Activated naive CD8-positive, alpha-beta T cell treated with anti-CD3 and anti-CD28 coated beads, Interleukin-2, amount 10 ng/mL, durations not matched to agents 7 days and 5 days (primary cell): ENCODE data around the gene DPT. TPM values are rescaled to one million over a fixed set of nuclear protein-coding genes. Genes with fewer than 3 reads are reported as not detected.

Experiments
- ATAC-seq: fragments of 150-1000 bp; cut with Tn5 transposase; one replicate; pipeline ENCODE4 v1.10.0; 2021; ENCODE audit warnings: low read depth, moderate library complexity
- POLR2A ChIA-PET: fragments of 350-600 bp; sonication (Branson Sonifier 250); formaldehyde crosslinking; loops from one replicate; lab custom pipeline; 2021; ENCODE audit warnings: antibody characterized with exemption; lab: Charles Lee
- DNase-seq: peaks from one replicate; pipeline ENCODE4 v3.0.0; 2021
- H3K27ac Mint-ChIP-seq: one replicate; pipeline ENCODE4 v1.8.0; 2022; ENCODE audit warnings: mild to moderate bottlenecking, mixed read lengths
- H3K27me3 Mint-ChIP-seq: one replicate; pipeline ENCODE4 v1.8.0; 2022; ENCODE audit warnings: mild to moderate bottlenecking, moderate library complexity, mixed read lengths
- H3K36me3 Mint-ChIP-seq: one replicate; pipeline ENCODE4 v1.8.0; 2021; ENCODE audit warnings: mild to moderate bottlenecking, mixed read lengths
- H3K4me1 Mint-ChIP-seq: one replicate; pipeline ENCODE4 v1.8.0; 2021; ENCODE audit warnings: mixed read lengths
- H3K4me3 Mint-ChIP-seq: one replicate; pipeline ENCODE4 v1.8.0; 2022; ENCODE audit warnings: mild to moderate bottlenecking, moderate library complexity, mixed read lengths
- H3K9me3 Mint-ChIP-seq: one replicate; pipeline ENCODE4 v1.8.0; 2021; ENCODE audit warnings: mixed read lengths
- total RNA-seq, 2 experiments: library from RNA; stranded (reverse); gene quantifications; one replicate each; pipeline ENCODE4 v1.2.3, GENCODE V29; 2021

The DPT gene
- total RNA-seq, 2 experiments from 2014 or later: not detected

GRCh38 chr1:168731244-168731953 lies 2.4 kb upstream of the DPT start:
- Mint-ChIP-seq H3K27ac (no peak overlapping the region), H3K9me3 (no peaks in the 10 kb centered on the region), H3K4me3 (no peak overlapping the region), H3K4me1 (no peaks in the 10 kb centered on the region), H3K36me3 (no peaks in the 10 kb centered on the region), H3K27me3 (peaks cover 12% of the 10 kb centered on the region)
- no peak for DNase-seq
- POLR2A ChIA-PET: no interaction called here
- no peak for ATAC-seq

- POLR2A ChIA-PET: no interaction called here
- H3K4me1 Mint-ChIP-seq: peaks cover 1% of the 10 kb centered on the region
- ATAC-seq (no peak), DNase-seq (no peak)
- H3K4me3 Mint-ChIP-seq: no peak overlapping the region
- no peaks in the 10 kb centered on the region for H3K9me3 Mint-ChIP-seq
- no peak overlapping the region for H3K27ac Mint-ChIP-seq
- peaks cover 15% of the 10 kb centered on the region for H3K27me3 Mint-ChIP-seq
- no peaks in the 10 kb centered on the region for H3K36me3 Mint-ChIP-seq
These were observed 398 bp upstream of the DPT start for GRCh38 chr1:168729405-168729802.

GRCh38 chr1:168726719-168727118 lies 2.3 kb downstream of the DPT start:
- no peak for DNase-seq
- H3K27ac Mint-ChIP-seq: no peak overlapping the region
- no peak overlapping the region for H3K4me3 Mint-ChIP-seq
- POLR2A ChIA-PET: interaction anchor here (0.7 kb wide), 1 partner anchor 14 kb away, joined by 3 read pairs; no protein-coding TSS in a partner anchor
- H3K9me3 Mint-ChIP-seq: no peaks in the 10 kb centered on the region
- peaks cover 1% of the 10 kb centered on the region for H3K4me1 Mint-ChIP-seq
- peaks cover 18% of the 10 kb centered on the region for H3K27me3 Mint-ChIP-seq
- no peak for ATAC-seq
- H3K36me3 Mint-ChIP-seq: no peaks in the 10 kb centered on the region

DNA sequence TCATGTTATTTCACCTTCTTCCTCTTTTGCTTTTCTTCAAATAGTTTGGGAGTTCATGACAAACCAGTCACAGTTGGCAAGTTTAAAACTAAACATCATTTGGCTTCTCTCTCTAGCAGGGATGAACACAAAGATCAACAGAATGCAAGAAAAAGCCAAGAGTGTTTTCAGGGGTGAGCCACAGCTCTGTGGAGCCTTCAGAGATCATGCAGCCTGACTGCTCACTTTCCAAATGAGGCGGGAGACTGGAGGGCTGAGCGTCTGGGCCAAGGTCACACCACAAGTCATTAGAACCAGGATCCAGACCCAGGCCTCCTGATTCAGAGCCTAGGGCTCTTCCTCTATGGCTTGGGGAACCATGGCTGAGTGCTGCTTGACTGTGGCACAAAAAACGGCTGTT lies 2.7 kb downstream of the DPT start:
- peaks cover 1% of the 10 kb centered on the region for H3K4me1 Mint-ChIP-seq
- no peaks in the 10 kb centered on the region for H3K9me3 Mint-ChIP-seq
- ATAC-seq (no peak), DNase-seq (no peak)
- peaks cover 18% of the 10 kb centered on the region for H3K27me3 Mint-ChIP-seq
- H3K27ac Mint-ChIP-seq: no peak overlapping the region
- POLR2A ChIA-PET: no interaction called here
- no peak overlapping the region for H3K4me3 Mint-ChIP-seq
- no peaks in the 10 kb centered on the region for H3K36me3 Mint-ChIP-seq

- DNase-seq (no peak), ATAC-seq (no peak)
- Mint-ChIP-seq H3K4me1 (peaks cover 1% of the 10 kb centered on the region), H3K27me3 (peaks cover 18% of the 10 kb centered on the region), H3K9me3 (no peaks in the 10 kb centered on the region), H3K27ac (no peak overlapping the region), H3K36me3 (no peaks in the 10 kb centered on the region), H3K4me3 (no peak overlapping the region)
- POLR2A ChIA-PET: no interaction called here
These were observed 3.2 kb downstream of the DPT start for GRCh38 chr1:168725831-168726230.

GRCh38 chr1:168725060-168725459 lies 3.9 kb downstream of the DPT start:
- POLR2A ChIA-PET: no interaction called here
- Mint-ChIP-seq H3K9me3 (no peaks in the 10 kb centered on the region), H3K27ac (no peak overlapping the region), H3K27me3 (peaks cover 20% of the 10 kb centered on the region), H3K36me3 (no peaks in the 10 kb centered on the region), H3K4me1 (peaks cover 1% of the 10 kb centered on the region), H3K4me3 (no peak overlapping the region)
- DNase-seq (no peak), ATAC-seq (no peak)

GRCh38 chr1:168723000-168723399 lies 6.0 kb downstream of the DPT start:
- Mint-ChIP-seq H3K4me3 (no peak overlapping the region), H3K4me1 (peaks cover 8% of the 10 kb centered on the region), H3K27me3 (peaks cover 15% of the 10 kb centered on the region), H3K36me3 (no peaks in the 10 kb centered on the region), H3K9me3 (no peaks in the 10 kb centered on the region), H3K27ac (peak overlapping the region; percentile 23)
- ATAC-seq: no peak
- DNase-seq: no peak
- POLR2A ChIA-PET: no interaction called here

DNA sequence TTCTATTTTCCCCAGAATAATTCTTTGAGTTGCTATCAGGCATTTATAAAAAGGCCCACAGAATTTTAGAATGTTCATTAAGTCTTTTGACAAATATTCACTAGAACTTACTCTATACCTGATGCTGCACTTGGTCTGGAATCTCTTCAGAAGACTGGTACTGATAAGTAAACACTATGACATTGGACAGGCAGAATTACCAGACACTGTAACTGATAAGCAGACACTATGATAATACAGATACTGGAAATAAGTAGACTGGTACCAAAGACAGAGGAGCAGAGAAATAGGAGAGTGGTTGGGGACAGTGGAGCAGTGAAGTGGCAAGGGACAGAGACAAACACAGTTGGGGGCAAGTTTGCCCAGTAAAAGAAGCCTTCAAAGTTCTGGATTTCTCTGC lies 8.2 kb downstream of the DPT start:
- Mint-ChIP-seq H3K27ac (no peak overlapping the region), H3K9me3 (no peaks in the 10 kb centered on the region), H3K4me1 (peaks cover 7% of the 10 kb centered on the region), H3K4me3 (no peak overlapping the region), H3K36me3 (peaks cover 3% of the 10 kb centered on the region), H3K27me3 (peaks cover 15% of the 10 kb centered on the region)
- POLR2A ChIA-PET: no interaction called here
- ATAC-seq (no peak), DNase-seq (no peak)

DNA sequence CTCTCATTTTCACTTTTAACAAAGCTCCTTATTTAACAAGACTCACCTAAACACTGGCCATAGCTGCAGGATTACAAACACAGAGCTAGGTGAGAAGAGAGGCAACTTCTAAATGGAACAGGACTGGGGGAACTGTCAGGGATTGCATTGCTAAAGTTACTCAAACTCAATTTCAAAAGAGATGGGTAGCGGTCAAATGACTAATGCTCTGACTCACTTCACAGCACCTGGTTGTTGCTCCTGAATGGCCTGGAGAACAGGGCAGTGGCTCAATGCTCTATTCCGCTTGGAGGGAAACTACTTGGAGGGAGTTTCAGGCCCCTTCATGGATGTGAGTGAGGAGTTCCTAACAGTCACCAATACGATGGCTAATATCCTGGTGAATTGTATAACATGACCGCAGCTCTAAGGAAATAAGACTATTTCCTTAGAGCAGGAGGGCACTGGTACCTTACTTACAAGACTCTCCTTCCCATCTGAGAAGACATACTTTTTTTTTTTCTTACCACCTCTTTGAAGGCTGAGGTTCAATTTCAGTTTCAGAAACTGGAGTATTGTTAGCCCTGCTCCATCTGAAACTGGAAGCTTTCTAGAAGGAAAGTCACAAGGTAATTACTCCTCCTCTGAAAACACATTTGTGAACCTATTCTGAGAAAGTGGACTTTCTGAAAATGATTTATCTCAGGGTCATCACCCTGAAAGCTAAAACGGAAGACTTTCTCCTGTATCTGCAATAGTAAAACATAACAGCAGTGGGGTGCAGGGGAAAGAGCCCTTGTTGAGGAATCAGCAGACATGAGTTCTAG lies 9.5 kb downstream of the DPT start:
- no peak for DNase-seq
- Mint-ChIP-seq H3K27ac (no peak overlapping the region), H3K4me3 (no peak overlapping the region), H3K27me3 (peaks cover 12% of the 10 kb centered on the region), H3K36me3 (peaks cover 3% of the 10 kb centered on the region), H3K9me3 (peaks cover 2% of the 10 kb centered on the region), H3K4me1 (peaks cover 7% of the 10 kb centered on the region)
- POLR2A ChIA-PET: no interaction called here
- no peak for ATAC-seq

DNA sequence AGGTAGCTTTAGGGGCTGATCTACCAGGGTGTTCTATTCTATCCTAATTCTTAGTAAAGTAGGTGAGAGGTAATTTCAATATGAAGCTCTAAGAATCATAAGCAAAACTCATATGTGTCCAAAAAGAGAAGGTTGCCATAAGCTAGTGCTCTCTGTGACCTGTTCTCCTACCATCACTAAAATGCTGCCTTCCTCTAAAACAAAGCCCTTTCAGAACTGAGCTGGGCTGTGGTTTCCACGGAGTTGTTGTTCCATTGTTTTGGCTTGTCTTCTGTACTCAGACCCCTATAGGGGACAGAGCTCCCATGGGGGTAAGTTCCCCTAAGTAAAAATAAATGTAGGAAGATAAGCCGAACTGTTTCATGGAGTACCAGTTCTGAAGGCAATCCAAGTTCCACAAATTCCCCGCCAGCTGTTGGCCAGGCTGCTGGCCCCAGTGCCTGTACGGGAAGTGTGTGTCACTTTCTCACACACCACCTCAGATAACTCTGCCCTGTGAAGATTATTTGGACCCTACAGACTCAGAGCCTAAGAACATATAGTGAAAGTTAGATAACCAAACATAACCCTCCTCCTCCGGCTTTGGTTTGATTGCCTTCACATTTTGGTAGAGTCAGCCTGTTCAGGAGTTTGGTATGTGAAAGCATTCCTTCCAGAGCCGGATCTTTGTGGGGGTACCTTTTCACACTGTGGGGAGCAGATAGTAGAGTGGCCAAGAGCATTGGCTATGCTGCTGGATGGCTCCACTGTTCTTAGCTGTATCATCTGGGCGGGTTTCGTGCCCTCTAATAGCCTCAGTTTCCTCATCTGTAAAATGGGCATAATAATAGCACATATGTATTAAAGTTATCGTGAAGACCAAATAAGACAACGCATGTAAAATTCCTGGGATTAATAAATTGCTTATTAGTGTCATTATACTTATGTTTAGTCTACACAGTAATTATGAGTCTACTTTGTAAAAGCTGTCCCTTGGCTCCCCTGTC lies 10.8 kb downstream of the DPT start:
- Mint-ChIP-seq H3K4me1 (peaks cover 7% of the 10 kb centered on the region), H3K4me3 (no peak overlapping the region), H3K27me3 (peaks cover 11% of the 10 kb centered on the region), H3K36me3 (peaks cover 3% of the 10 kb centered on the region), H3K27ac (no peak overlapping the region), H3K9me3 (peaks cover 2% of the 10 kb centered on the region)
- no peak for DNase-seq
- ATAC-seq: no peak
- POLR2A ChIA-PET: no interaction called here

GRCh38 chr1:168714012-168714411 lies 15.0 kb downstream of the DPT start:
- Mint-ChIP-seq H3K36me3 (peaks cover 3% of the 10 kb centered on the region), H3K9me3 (peaks cover 2% of the 10 kb centered on the region)
- ATAC-seq: no peak

DNA sequence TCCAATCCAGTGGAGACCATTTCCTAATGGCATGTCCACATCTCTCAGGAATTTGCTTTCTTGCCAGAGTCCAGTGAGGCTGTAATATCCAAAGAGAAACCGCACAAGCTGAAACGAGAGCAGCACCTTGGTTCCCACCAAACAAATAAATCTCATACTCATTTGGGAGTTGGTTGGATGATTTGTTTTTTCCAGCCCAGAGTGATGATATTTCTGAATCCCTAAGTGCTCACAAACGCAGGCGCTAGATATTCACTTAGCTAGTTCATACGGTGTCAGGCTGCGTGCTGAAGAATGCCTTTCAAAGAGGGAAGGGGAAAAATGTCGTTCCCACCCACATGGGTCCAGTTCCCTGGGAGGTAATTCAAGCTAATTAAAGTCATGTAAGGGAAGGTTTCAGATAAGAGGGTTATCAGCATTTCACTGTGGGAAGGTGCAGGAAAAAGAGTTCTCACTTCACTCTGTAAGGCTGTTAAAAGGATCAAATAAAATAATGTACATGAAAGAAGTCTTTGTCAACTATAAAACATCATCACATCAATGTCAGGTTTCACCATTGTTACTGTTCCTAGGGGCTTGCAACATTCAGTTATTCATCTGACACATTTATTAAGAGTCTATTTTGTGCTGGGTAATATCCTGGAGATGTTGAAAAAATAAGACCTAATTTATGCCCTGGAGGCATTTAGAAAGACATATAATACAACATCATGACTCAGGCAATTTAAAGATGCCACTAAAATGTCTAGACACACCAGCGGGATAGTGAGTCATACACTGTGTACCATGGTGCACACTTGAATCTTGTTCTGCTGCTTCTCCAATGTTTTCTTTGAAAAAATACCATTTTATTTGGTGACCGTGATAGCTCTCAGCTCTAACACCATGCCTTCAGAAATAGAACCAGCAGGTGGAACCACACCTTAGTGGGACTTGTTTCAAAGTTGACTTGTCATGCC lies 19.3 kb downstream of the DPT start:
- H3K4me3 Mint-ChIP-seq: no peak overlapping the region
- ATAC-seq (no peak), DNase-seq (no peak)
- H3K27me3 Mint-ChIP-seq: peaks cover 5% of the 10 kb centered on the region
- POLR2A ChIA-PET: no interaction called here
- no peak overlapping the region for H3K27ac Mint-ChIP-seq
- peaks cover 1% of the 10 kb centered on the region for H3K4me1 Mint-ChIP-seq
- H3K9me3 Mint-ChIP-seq: peaks cover 4% of the 10 kb centered on the region
- no peaks in the 10 kb centered on the region for H3K36me3 Mint-ChIP-seq

More at GRCh38 chr1:168714012-168714411, 15.0 kb downstream of the DPT start:
- peaks cover 3% of the 10 kb centered on the region for H3K27me3 Mint-ChIP-seq
- POLR2A ChIA-PET: no interaction called here
- no peak overlapping the region for H3K4me3 Mint-ChIP-seq
- H3K4me1 Mint-ChIP-seq: no peaks in the 10 kb centered on the region
- no peak for DNase-seq
- H3K27ac Mint-ChIP-seq: no peak overlapping the region
